Measurements from ENCODE around the gene DUSP15. TPM values are rescaled to one million over a fixed set of nuclear protein-coding genes. Genes with fewer than 3 reads are reported as not detected.

Gene DUSP15
- total and polyA plus RNA-seq, 9 of the 15 experiments (the other 6 are each of a cell fraction or from before 2014, with no cell fraction given), result 0.34 TPM; not detected in 8

- TF ChIP-seq ZBTB49 (CRISPR knock-in tag; IDR thresholded peaks at IDR 0.05; ENCODE audit: borderline replicate concordance) (no peak), ZNF41 (CRISPR knock-in tag; conservative IDR thresholded peaks at IDR 0.05) (no peak), CBFB (CRISPR knock-in tag; IDR thresholded peaks at IDR 0.05) (peak; percentile 82), WHSC1 (IDR thresholded peaks at IDR 0.05; ENCODE audit: low read length) (no peak), RBFOX2 (IDR thresholded peaks at IDR 0.05; ENCODE audit: low read depth, low read length) (peak; percentile 56), HNRNPK (IDR thresholded peaks at IDR 0.05; ENCODE audit: low read depth, low read length, poor library complexity, severe bottlenecking) (no peak), HOXB6 (CRISPR knock-in tag; IDR thresholded peaks at IDR 0.05; ENCODE audit: borderline replicate concordance) (no peak), RCOR1 (IDR thresholded peaks at IDR 0.05; ENCODE audit: borderline replicate concordance in 1 of 2, low read depth in 2 of 2, low read length in 2 of 2) (peak in 1 of 2 experiments; percentile 51; a peak in 1 of 4 replicates), ZNF57 (CRISPR knock-in tag; IDR thresholded peaks at IDR 0.05) (no peak), KLF16 (IDR thresholded peaks at IDR 0.05) (peak; percentile 42; the same call in 1 of the 2 replicates), E2F3 (CRISPR knock-in tag; IDR thresholded peaks at IDR 0.05) (no peak), MCM2 (IDR thresholded peaks at IDR 0.05; ENCODE audit: low read depth) (no peak), ZNF655 (CRISPR knock-in tag; IDR thresholded peaks at IDR 0.05) (no peak)
- TF ChIP-seq, protein P1, sequence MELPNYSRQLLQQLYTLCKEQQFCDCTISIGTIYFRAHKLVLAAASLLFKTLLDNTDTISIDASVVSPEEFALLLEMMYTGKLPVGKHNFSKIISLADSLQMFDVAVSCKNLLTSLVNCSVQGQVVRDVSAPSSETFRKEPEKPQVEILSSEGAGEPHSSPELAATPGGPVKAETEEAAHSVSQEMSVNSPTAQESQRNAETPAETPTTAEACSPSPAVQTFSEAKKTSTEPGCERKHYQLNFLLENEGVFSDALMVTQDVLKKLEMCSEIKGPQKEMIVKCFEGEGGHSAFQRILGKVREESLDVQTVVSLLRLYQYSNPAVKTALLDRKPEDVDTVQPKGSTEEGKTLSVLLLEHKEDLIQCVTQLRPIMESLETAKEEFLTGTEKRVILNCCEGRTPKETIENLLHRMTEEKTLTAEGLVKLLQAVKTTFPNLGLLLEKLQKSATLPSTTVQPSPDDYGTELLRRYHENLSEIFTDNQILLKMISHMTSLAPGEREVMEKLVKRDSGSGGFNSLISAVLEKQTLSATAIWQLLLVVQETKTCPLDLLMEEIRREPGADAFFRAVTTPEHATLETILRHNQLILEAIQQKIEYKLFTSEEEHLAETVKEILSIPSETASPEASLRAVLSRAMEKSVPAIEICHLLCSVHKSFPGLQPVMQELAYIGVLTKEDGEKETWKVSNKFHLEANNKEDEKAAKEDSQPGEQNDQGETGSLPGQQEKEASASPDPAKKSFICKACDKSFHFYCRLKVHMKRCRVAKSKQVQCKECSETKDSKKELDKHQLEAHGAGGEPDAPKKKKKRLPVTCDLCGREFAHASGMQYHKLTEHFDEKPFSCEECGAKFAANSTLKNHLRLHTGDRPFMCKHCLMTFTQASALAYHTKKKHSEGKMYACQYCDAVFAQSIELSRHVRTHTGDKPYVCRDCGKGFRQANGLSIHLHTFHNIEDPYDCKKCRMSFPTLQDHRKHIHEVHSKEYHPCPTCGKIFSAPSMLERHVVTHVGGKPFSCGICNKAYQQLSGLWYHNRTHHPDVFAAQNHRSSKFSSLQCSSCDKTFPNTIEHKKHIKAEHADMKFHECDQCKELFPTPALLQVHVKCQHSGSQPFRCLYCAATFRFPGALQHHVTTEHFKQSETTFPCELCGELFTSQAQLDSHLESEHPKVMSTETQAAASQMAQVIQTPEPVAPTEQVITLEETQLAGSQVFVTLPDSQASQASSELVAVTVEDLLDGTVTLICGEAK (IDR thresholded peaks at IDR 0.05), result no peak
- TF ChIP-seq, protein P1 (CRISPR knock-in tag; IDR thresholded peaks at IDR 0.05), result no peak
Measured at GRCh38 chr20:31835977-31836852, 34.1 kb downstream of the DUSP15 start (continued).
